ENCODE measurements around the gene BCAR3.

The BCAR3 gene

GRCh38 chr1:93681101-93681988, at the start of gene BCAR3:
Gene BCAR3, minus strand, starts transcription at chr1:93681837. Its CDS starts 6,907 bp downstream, at chr1:93674930.
- DNase-seq = no peak

- DNase-seq = no peak
These were observed 49.0 kb upstream of the BCAR3 start for GRCh38 chr1:93730621-93731020.

DNA sequence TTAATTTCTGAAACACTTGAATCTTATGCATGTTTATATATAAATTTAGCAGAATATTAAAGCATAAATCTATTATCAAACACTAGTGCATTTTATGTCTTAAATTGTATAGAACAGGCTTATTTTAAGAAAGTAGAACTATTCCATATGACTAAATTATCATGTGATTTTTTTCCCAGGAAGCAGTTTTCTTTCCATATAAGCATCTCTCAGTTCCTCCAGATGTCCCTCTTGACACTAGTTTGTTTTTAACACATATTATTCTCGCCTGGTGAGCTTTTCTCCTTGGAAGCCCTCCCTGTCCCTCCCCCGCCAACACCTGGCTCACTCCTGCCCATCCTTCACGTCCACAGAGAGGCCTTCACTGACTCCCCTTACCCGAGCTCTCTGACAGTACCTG, 48.3 kb upstream of the BCAR3 start:
- no peak for DNase-seq

- no peak for DNase-seq
These were observed 47.9 kb upstream of the BCAR3 start for GRCh38 chr1:93729502-93729901.

DNA sequence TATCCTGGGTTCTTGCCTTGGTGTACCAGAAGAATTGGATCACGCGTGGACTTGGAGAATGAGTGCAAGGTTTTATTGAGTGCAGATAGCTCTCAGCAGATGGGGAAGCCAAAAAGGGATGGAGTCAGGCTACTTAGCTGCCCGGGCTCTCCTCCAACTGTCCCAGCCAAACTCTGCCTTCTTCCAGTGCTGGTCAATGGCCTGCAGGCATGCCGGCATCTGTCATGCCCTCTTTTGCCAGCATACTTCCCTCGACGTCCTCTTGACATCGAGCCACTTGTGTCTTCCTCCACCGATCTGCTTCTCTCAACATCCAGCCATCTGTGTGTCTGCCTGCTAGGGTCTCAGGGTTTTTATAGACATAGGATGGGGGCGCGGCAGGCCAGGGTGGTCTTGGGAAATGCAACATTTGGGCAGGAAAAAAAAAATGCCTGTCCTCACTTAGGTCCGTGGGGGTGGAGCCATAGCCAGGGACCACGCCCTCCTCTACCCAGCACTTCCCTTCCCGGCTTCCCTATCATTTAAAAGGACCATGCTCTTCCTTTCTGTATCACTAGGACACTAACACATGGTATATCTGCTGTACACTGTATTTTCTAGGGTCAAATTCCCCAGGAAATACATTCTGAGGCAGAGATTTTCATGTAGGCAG, 47.0 kb upstream of the BCAR3 start:
- no peak for DNase-seq

- DNase-seq = no peak
These were observed 42.2 kb upstream of the BCAR3 start for GRCh38 chr1:93723733-93724270.

GRCh38 chr1:93723110-93723509, 41.5 kb upstream of the BCAR3 start:
- no peak for DNase-seq

GRCh38 chr1:93722081-93723031, 40.7 kb upstream of the BCAR3 start:
- no peak for DNase-seq

DNA sequence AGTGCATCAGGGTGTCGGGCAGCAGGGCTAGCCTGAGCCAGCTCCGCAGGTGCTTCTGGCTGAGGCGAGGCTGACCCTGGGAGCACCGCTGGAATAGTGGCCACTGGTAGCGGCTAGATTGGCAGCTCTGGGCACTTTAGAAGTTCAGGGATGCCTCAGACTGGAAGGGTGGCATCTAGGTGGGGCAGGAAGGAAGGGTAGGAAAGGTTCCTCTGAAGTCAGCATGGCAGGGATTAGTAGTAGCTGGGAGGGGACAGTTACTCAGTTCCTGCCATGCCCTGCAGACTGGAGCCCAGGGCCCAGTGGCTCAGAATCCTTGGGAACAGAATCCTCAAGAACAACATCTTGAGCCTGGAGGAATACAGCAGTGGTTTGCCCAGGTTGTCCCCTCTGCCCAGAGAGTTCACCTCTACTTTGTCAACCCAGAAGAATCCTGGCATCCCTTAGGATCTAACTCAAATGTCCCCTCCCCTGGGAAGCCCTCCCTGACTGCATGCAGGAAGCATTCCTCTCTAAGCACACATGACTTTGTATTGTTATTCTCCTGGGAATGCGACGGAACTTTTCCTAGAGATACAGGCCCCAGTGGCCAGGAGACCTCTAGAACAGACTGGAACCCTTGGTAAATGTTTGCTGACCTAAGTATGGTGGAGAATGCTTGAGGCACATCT, 39.5 kb upstream of the BCAR3 start:
- DNase-seq = no peak

DNA sequence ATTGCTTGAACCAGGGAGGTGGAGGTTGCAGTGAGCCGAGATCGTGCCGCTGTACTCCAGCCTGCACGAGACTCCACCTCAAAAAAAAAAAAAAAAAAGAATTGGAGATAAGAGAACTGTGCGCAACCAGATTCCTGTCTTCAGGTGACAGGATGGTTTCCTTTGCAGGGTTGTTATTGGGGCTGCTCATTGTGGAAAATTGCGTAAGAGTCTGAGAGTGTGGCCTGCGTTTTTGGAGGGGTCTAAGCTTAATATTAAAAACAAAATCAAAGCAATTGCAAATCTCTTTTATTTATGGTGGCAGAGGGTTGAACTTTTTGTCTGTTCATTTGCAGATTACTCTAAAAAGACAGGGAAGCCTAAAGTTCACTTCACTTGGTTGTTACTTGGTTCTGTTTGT, 36.0 kb upstream of the BCAR3 start:
- DNase-seq = no peak

- no peak for DNase-seq
These were observed 35.3 kb upstream of the BCAR3 start for GRCh38 chr1:93716941-93717368.

GRCh38 chr1:93716163-93716562, 34.5 kb upstream of the BCAR3 start:
- DNase-seq = no peak

DNA sequence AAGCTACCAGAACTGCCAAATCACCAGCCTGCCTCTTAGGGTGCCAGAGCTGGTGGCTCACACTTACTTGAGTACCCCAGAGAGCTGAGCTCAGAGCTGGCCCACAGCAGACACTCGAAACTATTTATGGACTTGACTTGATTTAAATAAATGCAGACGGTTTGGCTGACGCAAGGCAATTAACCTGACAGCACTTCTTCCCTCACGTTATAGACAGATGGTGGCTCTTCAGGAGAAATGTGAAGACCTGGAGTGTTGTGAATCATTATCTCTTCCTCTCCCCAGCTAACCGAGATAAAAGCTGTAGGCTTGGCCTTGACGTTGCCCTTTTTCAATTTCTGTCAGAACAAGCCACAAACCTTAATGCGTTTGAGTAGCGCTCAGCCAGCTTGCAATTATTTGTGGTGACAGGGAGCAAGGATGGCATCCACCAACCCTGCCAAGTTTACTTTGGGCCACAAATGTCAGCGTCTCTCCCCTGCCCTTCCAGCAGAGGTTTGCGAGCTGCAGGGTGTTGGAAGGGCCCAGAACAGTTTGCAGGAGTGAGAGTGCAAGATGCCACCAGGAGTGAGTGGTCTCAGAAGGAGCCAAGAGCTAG, 34.0 kb upstream of the BCAR3 start:
- DNase-seq = no peak

GRCh38 chr1:93714356-93714755, 32.7 kb upstream of the BCAR3 start:
- DNase-seq = no peak

- no peak for DNase-seq
These were observed 31.7 kb upstream of the BCAR3 start for GRCh38 chr1:93713341-93713740.

DNA sequence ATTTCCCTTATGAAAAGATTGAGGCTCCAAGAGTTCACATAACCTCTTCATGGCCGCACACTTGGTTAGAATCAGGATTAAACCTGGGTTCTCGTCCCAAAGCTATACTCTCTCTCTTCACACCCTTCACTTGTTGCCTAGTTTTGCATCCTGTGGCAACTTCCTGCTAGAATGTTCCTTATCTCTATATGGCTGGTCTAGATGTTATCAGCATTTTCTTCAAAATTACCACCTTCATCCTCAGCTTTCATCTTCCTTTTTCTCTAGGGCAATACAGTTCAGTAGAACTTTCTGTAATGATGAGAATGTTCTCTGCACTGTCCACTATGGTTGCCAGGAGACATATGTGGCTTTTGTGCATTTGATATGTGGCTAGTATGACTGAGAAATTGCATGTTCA, 31.1 kb upstream of the BCAR3 start:
- no peak for DNase-seq

DNA sequence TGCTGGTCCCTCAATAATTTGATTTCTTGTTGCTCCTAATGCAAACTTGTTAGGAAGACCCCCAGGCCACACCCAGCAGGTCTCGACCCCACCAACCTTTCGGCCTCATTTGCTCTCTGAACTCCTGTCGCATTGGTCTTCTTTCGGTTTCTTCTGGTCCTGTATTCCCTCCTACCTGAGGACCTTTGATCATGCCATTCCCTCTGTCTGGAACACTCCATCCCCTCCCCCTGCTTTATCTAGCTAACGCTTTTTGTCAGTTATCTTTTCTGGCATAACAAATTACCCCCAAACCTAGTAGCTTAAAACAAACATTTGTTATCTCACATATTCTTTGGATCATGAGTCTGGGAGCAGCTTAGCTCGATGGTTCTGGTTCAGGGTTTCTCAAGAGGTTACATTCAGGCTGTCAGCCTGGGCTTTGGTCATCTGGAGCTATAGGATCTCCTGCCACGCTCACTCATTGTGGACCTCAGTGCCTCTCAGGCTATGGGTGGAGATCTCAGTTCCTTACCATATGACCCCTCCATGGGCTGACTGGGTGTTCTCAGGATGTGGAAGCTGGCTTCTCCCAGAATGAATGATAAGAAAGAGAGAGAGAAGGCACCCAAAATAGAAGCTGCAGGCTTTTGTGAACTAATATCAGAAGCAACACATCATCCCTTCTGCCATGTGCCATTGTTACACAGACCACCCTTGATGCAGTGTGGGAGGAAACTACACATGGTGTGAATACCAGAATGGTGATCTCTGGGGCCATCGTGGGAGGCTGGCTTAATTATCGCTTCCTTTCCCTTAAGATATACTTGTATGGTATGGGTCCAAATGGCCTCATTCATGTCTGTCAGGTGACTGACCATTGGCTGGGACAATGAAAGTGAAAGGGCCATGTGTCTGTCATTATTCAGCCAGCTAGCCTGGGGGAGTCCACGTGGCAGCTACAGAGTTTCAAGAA, 29.1 kb upstream of the BCAR3 start:
- DNase-seq = no peak

- DNase-seq = no peak
These were observed 27.3 kb upstream of the BCAR3 start for GRCh38 chr1:93708734-93709481.

- no peak for DNase-seq
These were observed 26.3 kb upstream of the BCAR3 start for GRCh38 chr1:93707956-93708355.
